Fibroblast of villous mesenchyme (primary cell): ENCODE results near the gene RBP2. TPM values are rescaled to one million over a fixed set of nuclear protein-coding genes. Genes with fewer than 3 reads are reported as not detected.

Experiments used
- DNase-seq: peaks from one replicate; pipeline ENCODE4 v3.0.0-alpha.2; 2010; ENCODE audit warnings: low read depth
- H3K4me3 ChIP-seq: 2 replicates; pipeline ENCODE4 v1.5.1; 2011; ENCODE audit warnings: low read depth, mild to moderate bottlenecking, low read length
- total RNA-seq: library from RNA; depleted of rRNA; stranded (reverse); fragments of >200 nt; gene quantifications from 2 replicates; pipeline ENCODE4 v1.2.3, GENCODE V29; 2012
- TF ChIP-seq, protein P1 (sequence below): IDR thresholded peaks from 2 replicates; pipeline ENCODE4 v1.5.1; 2012; ENCODE audit warnings: low read depth, mild to moderate bottlenecking, low read length; ENCODE audit not compliant: insufficient read depth

Gene RBP2
- total RNA-seq, 1 donor = not detected

- TF ChIP-seq, protein P1, sequence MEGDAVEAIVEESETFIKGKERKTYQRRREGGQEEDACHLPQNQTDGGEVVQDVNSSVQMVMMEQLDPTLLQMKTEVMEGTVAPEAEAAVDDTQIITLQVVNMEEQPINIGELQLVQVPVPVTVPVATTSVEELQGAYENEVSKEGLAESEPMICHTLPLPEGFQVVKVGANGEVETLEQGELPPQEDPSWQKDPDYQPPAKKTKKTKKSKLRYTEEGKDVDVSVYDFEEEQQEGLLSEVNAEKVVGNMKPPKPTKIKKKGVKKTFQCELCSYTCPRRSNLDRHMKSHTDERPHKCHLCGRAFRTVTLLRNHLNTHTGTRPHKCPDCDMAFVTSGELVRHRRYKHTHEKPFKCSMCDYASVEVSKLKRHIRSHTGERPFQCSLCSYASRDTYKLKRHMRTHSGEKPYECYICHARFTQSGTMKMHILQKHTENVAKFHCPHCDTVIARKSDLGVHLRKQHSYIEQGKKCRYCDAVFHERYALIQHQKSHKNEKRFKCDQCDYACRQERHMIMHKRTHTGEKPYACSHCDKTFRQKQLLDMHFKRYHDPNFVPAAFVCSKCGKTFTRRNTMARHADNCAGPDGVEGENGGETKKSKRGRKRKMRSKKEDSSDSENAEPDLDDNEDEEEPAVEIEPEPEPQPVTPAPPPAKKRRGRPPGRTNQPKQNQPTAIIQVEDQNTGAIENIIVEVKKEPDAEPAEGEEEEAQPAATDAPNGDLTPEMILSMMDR = peak; percentile 83
- no peak overlapping the region for H3K4me3 ChIP-seq
- peak; percentile 83 for DNase-seq
Measured at GRCh38 chr3:139427283-139428060, 48.8 kb downstream of the RBP2 start.

- no peak for DNase-seq
- TF ChIP-seq, protein P1 = no peak
Measured at GRCh38 chr3:139425745-139426400, 50.4 kb downstream of the RBP2 start.

DNA sequence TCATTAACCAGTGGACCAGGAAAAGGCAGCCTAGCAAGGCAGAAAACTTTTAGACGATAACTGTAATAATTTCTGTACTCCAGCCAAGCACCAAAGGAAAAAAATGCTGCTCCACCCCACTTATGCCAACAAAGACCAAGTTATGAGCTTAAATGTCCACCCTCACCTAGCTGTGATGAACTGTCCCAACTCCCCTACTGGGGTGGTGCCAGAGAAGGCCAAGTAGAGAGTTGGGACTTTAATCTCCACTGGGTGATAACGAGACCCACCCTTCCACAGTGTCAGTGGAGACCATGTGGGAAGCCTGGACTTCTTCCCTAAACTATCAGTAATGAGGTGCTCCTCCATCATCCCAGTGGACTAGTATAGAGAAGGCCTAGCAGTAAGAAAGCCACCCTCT is 53.1 kb downstream of the RBP2 start:
- H3K4me3 ChIP-seq = no peak overlapping the region
- TF ChIP-seq, protein P1 = no peak
- DNase-seq = no peak

More at GRCh38 chr3:139425745-139426400, 50.4 kb downstream of the RBP2 start:
- no peak overlapping the region for H3K4me3 ChIP-seq

DNA sequence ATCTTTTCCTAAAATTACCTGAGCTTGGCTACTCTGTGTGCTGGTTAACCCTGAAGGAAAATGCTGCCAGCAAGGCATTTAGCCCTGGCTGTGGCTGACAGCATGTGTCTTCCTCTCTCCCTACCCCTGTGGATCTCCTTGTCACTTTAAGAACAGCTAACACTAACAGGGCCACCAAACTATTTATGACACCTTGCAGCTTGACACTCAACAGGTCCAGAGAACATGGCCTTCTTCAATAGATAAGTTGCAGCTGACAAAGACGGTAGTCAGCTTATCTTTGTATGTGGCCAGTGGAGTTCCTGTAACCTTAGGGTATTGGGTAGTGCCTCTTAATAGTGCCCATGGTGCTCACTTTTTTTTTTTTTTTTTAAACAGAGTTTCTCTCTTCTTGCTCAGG is 54.9 kb downstream of the RBP2 start:
- H3K4me3 ChIP-seq = no peak overlapping the region
- DNase-seq = no peak
- TF ChIP-seq, protein P1 = no peak

DNA sequence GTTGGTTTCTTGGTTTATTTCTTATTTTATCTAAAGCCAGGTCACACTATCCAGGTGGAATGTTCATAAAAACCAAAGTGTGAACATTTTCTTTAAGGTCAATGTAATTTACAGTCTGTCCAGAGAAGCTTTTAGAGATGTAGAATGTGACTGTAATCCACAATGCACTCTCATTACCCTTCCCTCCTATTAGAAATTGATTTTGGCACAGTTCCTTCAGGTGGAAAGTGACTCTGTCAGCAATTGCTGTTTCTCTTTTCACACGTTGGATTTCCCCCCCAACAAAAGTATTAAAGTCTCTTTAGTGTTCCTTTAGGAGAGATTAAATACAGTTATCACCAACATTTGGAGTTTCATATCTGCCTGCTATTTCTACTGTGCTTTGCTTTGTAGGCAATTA is 55.3 kb downstream of the RBP2 start:
- no peak overlapping the region for H3K4me3 ChIP-seq
- no peak for DNase-seq
- TF ChIP-seq, protein P1 = no peak

- H3K4me3 ChIP-seq = no peak overlapping the region
- DNase-seq = no peak
- TF ChIP-seq, protein P1 = no peak
Measured at GRCh38 chr3:139418144-139418543, 58.2 kb downstream of the RBP2 start.

GRCh38 chr3:139416275-139416674 is 60.0 kb downstream of the RBP2 start:
- no peak for DNase-seq
- TF ChIP-seq, protein P1 = no peak
- H3K4me3 ChIP-seq = no peak overlapping the region
